ENCODE data around the gene PPP2R5C.

Gene PPP2R5C

GRCh38 chr14:101726295-101726953 lies 35.1 kb upstream of the PPP2R5C start:
- H3K4me1 ChIP-seq (ENCODE audit: control insufficient read depth, insufficient read depth, low read length), result no peaks in the 10 kb centered on the region
- ChIA-PET POLR2A (no interaction called here), CTCF (interaction anchor here (0.5 to 0.6 kb wide), 2 partner anchors 61 to 595 kb away, joined by 3 to 4 read pairs; no protein-coding TSS in a partner anchor)

DNA sequence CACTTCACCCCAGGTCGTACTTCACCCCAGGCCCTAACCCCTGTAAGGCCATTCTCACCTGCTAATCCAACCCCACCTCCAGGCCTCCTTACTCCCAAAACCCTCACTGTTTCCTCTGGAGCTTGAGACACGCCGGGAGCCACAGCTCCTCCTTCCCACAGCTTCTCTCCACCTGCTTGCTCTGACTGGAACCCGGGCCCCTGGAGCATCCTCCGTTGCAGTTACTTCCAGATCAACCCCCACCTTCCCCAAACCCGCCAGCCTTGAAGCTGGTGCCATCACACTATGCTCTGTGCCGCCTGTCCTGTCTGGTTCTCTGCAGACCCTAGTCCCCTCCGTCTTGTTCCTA lies 34.6 kb upstream of the PPP2R5C start:
- Histone ChIP-seq H3K36me3 (ENCODE audit: control insufficient read depth in 2 of 2, insufficient read depth in 1 of 2, low read length in 2 of 2) (no peaks in the 10 kb centered on the region), H3K4me3 (ENCODE audit: low read depth, low read length) (no peak overlapping the region), H3K4me1 (ENCODE audit: control insufficient read depth, insufficient read depth, low read length) (no peaks in the 10 kb centered on the region), H3K27ac (ENCODE audit: extremely low read depth, low read depth, low read length) (no peak overlapping the region), H3K9me3 (ENCODE audit: control insufficient read depth, insufficient read depth, low read depth, low read length) (no peaks in the 10 kb centered on the region)
- ChIA-PET POLR2A (no interaction called here), CTCF (interaction anchor here (0.5 kb wide), 1 partner anchor 595 kb away, joined by 3 read pairs; no protein-coding TSS in a partner anchor)
- TF ChIP-seq ZNF24 (tag by site-specific recombination; IDR thresholded peaks at IDR 0.05) (no peak), ZNF398 (tag by site-specific recombination; IDR thresholded peaks at IDR 0.05) (no peak), YY2 (tag by site-specific recombination; IDR thresholded peaks at IDR 0.05) (no peak), ZNF292 (tag by site-specific recombination; IDR thresholded peaks at IDR 0.05; ENCODE audit: borderline replicate concordance, low read depth) (no peak), ZNF324 (tag by site-specific recombination; IDR thresholded peaks at IDR 0.05) (no peak), ZNF610 (tag by site-specific recombination; IDR thresholded peaks at IDR 0.05; ENCODE audit: borderline replicate concordance) (no peak), YY1 (tag by site-specific recombination; IDR thresholded peaks at IDR 0.05) (no peak)
- TF ChIP-seq, protein P1, sequence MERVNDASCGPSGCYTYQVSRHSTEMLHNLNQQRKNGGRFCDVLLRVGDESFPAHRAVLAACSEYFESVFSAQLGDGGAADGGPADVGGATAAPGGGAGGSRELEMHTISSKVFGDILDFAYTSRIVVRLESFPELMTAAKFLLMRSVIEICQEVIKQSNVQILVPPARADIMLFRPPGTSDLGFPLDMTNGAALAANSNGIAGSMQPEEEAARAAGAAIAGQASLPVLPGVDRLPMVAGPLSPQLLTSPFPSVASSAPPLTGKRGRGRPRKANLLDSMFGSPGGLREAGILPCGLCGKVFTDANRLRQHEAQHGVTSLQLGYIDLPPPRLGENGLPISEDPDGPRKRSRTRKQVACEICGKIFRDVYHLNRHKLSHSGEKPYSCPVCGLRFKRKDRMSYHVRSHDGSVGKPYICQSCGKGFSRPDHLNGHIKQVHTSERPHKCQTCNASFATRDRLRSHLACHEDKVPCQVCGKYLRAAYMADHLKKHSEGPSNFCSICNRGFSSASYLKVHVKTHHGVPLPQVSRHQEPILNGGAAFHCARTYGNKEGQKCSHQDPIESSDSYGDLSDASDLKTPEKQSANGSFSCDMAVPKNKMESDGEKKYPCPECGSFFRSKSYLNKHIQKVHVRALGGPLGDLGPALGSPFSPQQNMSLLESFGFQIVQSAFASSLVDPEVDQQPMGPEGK (tag by site-specific recombination; IDR thresholded peaks at IDR 0.05), result no peak

More at GRCh38 chr14:101726295-101726953, 35.1 kb upstream of the PPP2R5C start:
- TF ChIP-seq SETDB1 (IDR thresholded peaks at IDR 0.05; ENCODE audit: insufficient read length, low read length), result no peak
- Histone ChIP-seq H3K36me3 (ENCODE audit: control insufficient read depth in 2 of 2, insufficient read depth in 1 of 2, low read length in 2 of 2) (no peaks in the 10 kb centered on the region), H3K4me3 (ENCODE audit: low read depth, low read length) (no peak overlapping the region), H3K27ac (ENCODE audit: extremely low read depth, low read depth, low read length) (no peak overlapping the region), H3K9me3 (ENCODE audit: control insufficient read depth, insufficient read depth, low read depth, low read length) (no peaks in the 10 kb centered on the region)

DNA sequence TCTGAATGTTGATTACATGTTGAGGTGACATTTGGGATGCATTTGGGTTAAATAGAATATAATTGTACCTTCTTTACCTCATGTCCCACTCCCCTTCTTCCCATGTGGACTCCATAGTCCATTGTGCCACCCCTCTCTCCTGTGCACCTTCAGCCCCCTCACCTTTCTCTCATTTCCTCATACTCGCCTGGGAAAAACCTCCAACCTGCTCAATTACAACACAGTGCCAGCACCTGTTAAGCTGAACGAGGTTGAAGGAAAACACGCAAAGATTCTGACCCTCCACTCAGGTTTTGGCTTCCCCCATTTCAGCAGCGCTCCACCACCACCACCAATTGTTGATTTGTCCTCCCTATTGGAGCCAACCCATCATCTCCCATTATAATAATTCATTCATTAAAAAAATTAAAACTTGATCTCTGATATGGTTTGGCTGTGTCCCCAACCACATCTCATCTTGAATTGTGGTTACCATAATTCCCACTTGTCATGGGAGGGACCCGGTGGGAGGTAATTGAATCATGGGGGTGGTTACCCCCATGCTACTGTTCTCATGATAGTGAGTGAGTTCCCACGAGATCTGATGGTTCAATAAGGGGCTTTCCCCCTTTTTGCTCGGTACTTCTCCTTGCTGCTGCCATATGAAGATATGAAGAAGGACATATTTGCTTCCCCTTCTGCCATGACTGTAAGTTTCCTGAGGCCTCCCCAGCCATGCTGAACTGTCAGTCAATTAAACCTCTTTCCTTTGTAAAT lies 33.7 kb upstream of the PPP2R5C start:
- Histone ChIP-seq H3K36me3 (ENCODE audit: control insufficient read depth in 2 of 2, insufficient read depth in 1 of 2, low read length in 2 of 2) (no peaks in the 10 kb centered on the region), H3K4me3 (ENCODE audit: low read depth, low read length) (no peak overlapping the region), H3K27ac (ENCODE audit: extremely low read depth, low read depth, low read length) (no peak overlapping the region), H3K4me1 (ENCODE audit: control insufficient read depth, insufficient read depth, low read length) (no peaks in the 10 kb centered on the region), H3K9me3 (ENCODE audit: control insufficient read depth, insufficient read depth, low read depth, low read length) (no peaks in the 10 kb centered on the region)
- TF ChIP-seq ZNF132 (tag by site-specific recombination; IDR thresholded peaks at IDR 0.05; ENCODE audit: borderline replicate concordance), result no peak
- TF ChIP-seq ZNF354C (tag by site-specific recombination; IDR thresholded peaks at IDR 0.05; ENCODE audit: borderline replicate concordance, low read depth), result no peak
- TF ChIP-seq ZNF23 (tag by site-specific recombination; IDR thresholded peaks at IDR 0.05; ENCODE audit: borderline replicate concordance), result no peak
- TF ChIP-seq ZNF621 (tag by site-specific recombination; IDR thresholded peaks at IDR 0.05), result no peak
- TF ChIP-seq ZNF239 (tag by site-specific recombination; IDR thresholded peaks at IDR 0.05), result no peak
- no peak for TF ChIP-seq ZNF792 (tag by site-specific recombination; IDR thresholded peaks at IDR 0.05)
- no peak for TF ChIP-seq REPIN1 (tag by site-specific recombination; IDR thresholded peaks at IDR 0.05; ENCODE audit: low read depth)
- TF ChIP-seq ZNF335 (tag by site-specific recombination; conservative IDR thresholded peaks at IDR 0.05), result no peak
- no peak for TF ChIP-seq ZNF510 (tag by site-specific recombination; IDR thresholded peaks at IDR 0.05; ENCODE audit: insufficient replicate concordance)
- no peak for TF ChIP-seq PRDM1 (tag by site-specific recombination; IDR thresholded peaks at IDR 0.05)
- TF ChIP-seq ZNF645 (tag by site-specific recombination; IDR thresholded peaks at IDR 0.05), result no peak
- TF ChIP-seq KLF8 (tag by site-specific recombination; IDR thresholded peaks at IDR 0.05), result no peak
- TF ChIP-seq ZBTB48 (tag by site-specific recombination; IDR thresholded peaks at IDR 0.05), result no peak
- TF ChIP-seq ZNF521 (tag by site-specific recombination; IDR thresholded peaks at IDR 0.05), result no peak
- TF ChIP-seq, protein P2, sequence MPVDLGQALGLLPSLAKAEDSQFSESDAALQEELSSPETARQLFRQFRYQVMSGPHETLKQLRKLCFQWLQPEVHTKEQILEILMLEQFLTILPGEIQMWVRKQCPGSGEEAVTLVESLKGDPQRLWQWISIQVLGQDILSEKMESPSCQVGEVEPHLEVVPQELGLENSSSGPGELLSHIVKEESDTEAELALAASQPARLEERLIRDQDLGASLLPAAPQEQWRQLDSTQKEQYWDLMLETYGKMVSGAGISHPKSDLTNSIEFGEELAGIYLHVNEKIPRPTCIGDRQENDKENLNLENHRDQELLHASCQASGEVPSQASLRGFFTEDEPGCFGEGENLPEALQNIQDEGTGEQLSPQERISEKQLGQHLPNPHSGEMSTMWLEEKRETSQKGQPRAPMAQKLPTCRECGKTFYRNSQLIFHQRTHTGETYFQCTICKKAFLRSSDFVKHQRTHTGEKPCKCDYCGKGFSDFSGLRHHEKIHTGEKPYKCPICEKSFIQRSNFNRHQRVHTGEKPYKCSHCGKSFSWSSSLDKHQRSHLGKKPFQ (tag by site-specific recombination; IDR thresholded peaks at IDR 0.05), result no peak
- CTCF ChIA-PET, result no interaction called here
- POLR2A ChIA-PET, result no interaction called here

Measured in HEK293 (cell line).